Activated CD4-positive, alpha-beta T cell treated with anti-CD3 and anti-CD28 coated beads, Interleukin-2, amount 50 U/mL, for 4 hours (primary cell): ENCODE measurements around the gene VEGFA.

Experiments
- DNase-seq, 2 experiments: peaks; one replicate each; pipeline ENCODE4 v3.0.0-alpha.2; 2020

The VEGFA gene

GRCh38 chr6:43788301-43788700 is 18.3 kb downstream of the VEGFA start:
- DNase-seq, result no peak

GRCh38 chr6:43789447-43789846 is 19.4 kb downstream of the VEGFA start:
- DNase-seq, result no peak

GRCh38 chr6:43790031-43790430 is 20.0 kb downstream of the VEGFA start:
- no peak for DNase-seq

GRCh38 chr6:43791745-43792422 is 21.9 kb downstream of the VEGFA start:
- no peak for DNase-seq

GRCh38 chr6:43793154-43793874 is 23.3 kb downstream of the VEGFA start:
- no peak for DNase-seq

- DNase-seq, result no peak
These were observed 23.8 kb downstream of the VEGFA start for GRCh38 chr6:43793875-43794242.

GRCh38 chr6:43795421-43795820 is 25.4 kb downstream of the VEGFA start:
- no peak for DNase-seq

- DNase-seq, result no peak
These were observed 26.2 kb downstream of the VEGFA start for GRCh38 chr6:43796168-43796567.

GRCh38 chr6:43796903-43797890 is 27.2 kb downstream of the VEGFA start:
- DNase-seq, result no peak

- no peak for DNase-seq
These were observed 27.9 kb downstream of the VEGFA start for GRCh38 chr6:43797919-43798318.

GRCh38 chr6:43798688-43799444 is 28.9 kb downstream of the VEGFA start:
- no peak for DNase-seq

GRCh38 chr6:43799551-43800297 is 29.7 kb downstream of the VEGFA start:
- DNase-seq, result no peak

- no peak for DNase-seq
These were observed 30.2 kb downstream of the VEGFA start for GRCh38 chr6:43800298-43800623.

GRCh38 chr6:43800746-43801494 is 30.9 kb downstream of the VEGFA start:
- DNase-seq, result no peak

- DNase-seq, result no peak
These were observed 31.6 kb downstream of the VEGFA start for GRCh38 chr6:43801495-43802181.

- no peak for DNase-seq
These were observed 33.2 kb downstream of the VEGFA start for GRCh38 chr6:43803055-43803782.

GRCh38 chr6:43803783-43804549 is 34.0 kb downstream of the VEGFA start:
- no peak for DNase-seq

GRCh38 chr6:43804550-43805223 is 34.7 kb downstream of the VEGFA start:
- DNase-seq, result no peak

- no peak for DNase-seq
These were observed 35.7 kb downstream of the VEGFA start for GRCh38 chr6:43805699-43806042.
